Endothelial cell of umbilical vein (primary cell): ENCODE data around the gene EFEMP1. TPM values are rescaled to one million over a fixed set of nuclear protein-coding genes. Genes with fewer than 3 reads are reported as not detected.

Experiments used
- BruUV-seq: library from RNA; stranded (reverse); fragments of 400-500 nt; replicated peaks from 2 replicates; lab custom pipeline; 2021; lab: Mats Ljungman, UMichigan
- CTCF ChIA-PET: fragments of 300-600, 350-600 bp; sonication (Branson Sonifier 250); formaldehyde crosslinking; loops from one replicate; lab custom pipeline; 2021; ENCODE audit warnings: antibody characterized with exemption, inconsistent platforms; lab: Charles Lee
- POLR2A ChIA-PET: fragments of 300-600, 350-600 bp; sonication (Branson Sonifier 250); formaldehyde crosslinking; loops from one replicate; lab custom pipeline; 2021; ENCODE audit warnings: antibody characterized with exemption, inconsistent platforms; lab: Charles Lee
- DNase-seq: peaks from one replicate; pipeline ENCODE4 v3.0.0-alpha.2; 2011; ENCODE audit warnings: low read depth, low spot score
- FAIRE-seq: peaks from 2 replicates; lab custom pipeline; 2011; peaks lifted over from hg19 to GRCh38; lab: Jason Lieb, UNC
- H2AFZ ChIP-seq: 2 replicates; pipeline ENCODE4 v1.6.0; 2012; ENCODE audit warnings: low read depth, low read length, control low read depth, inconsistent platforms
- H3K27ac ChIP-seq: 2 replicates; pipeline ENCODE4 v1.5.1; 2011; ENCODE audit warnings: low read depth, mild to moderate bottlenecking, control low read depth, low read length, moderate library complexity; ENCODE audit not compliant: insufficient read depth
- H3K27me3 ChIP-seq, 2 experiments: 2 replicates each; pipeline versions ENCODE4 v1.6.0 to v1.6.1; 2011; ENCODE audit warnings: low read length in 2 of 2, mixed read lengths in 1 of 2; ENCODE audit not compliant: control insufficient read depth in 2 of 2, insufficient read depth in 2 of 2
- H3K36me3 ChIP-seq, 2 experiments: 2 replicates in 1 of 2; 3 replicates in 1 of 2; pipeline ENCODE4 v1.5.1; 2011; ENCODE audit warnings: low read length in 2 of 2, mild to moderate bottlenecking in 1 of 2, moderate library complexity in 1 of 2; ENCODE audit not compliant: control insufficient read depth in 2 of 2, insufficient read depth in 2 of 2; ENCODE audit errors: extremely low read depth in 1 of 2
- H3K4me1 ChIP-seq: 3 replicates; pipeline ENCODE4 v1.5.1; 2011; ENCODE audit warnings: mild to moderate bottlenecking, low read length; ENCODE audit not compliant: control insufficient read depth, insufficient read depth; ENCODE audit errors: extremely low read depth
- H3K4me2 ChIP-seq: 2 replicates; pipeline ENCODE4 v1.6.1; 2011; ENCODE audit warnings: low read length, control low read depth, mixed read lengths; ENCODE audit not compliant: insufficient read depth
- H3K4me3 ChIP-seq, 3 experiments: fragments of 200-600 bp in 1 of 3; sonication (generic), shearing (Covaris generic) in 1 of 3; replicated peaks in 1 of 3; 2 replicates each; pipeline ENCODE4 v1.5.1; 2011 to 2016; ENCODE audit warnings: control low read depth in 3 of 3, low read length in 3 of 3, mild to moderate bottlenecking in 2 of 3, inconsistent platforms in 1 of 3, low read depth in 1 of 3, moderate library complexity in 1 of 3; ENCODE audit not compliant: insufficient read depth in 1 of 3
- H3K79me2 ChIP-seq: 2 replicates; pipeline ENCODE4 v1.6.0; 2012; ENCODE audit warnings: low read length, inconsistent platforms; ENCODE audit not compliant: control insufficient read depth, insufficient read depth
- H3K9ac ChIP-seq: replicated peaks from 2 replicates; pipeline ENCODE3; 2011; ENCODE audit warnings: low read length, control low read depth; ENCODE audit not compliant: insufficient read depth; ENCODE audit errors: extremely low read depth
- H3K9me1 ChIP-seq: replicated peaks from 3 replicates; pipeline ENCODE4 v1.6.0; 2011; ENCODE audit warnings: mild to moderate bottlenecking, low read length; ENCODE audit not compliant: control insufficient read depth, insufficient read depth; ENCODE audit errors: extremely low read depth
- H3K9me3 ChIP-seq: replicated peaks from 2 replicates; pipeline ENCODE4 v1.5.1; 2012; ENCODE audit warnings: low read length, inconsistent platforms; ENCODE audit not compliant: control insufficient read depth, insufficient read depth
- H4K20me1 ChIP-seq: replicated peaks from 2 replicates; pipeline ENCODE3; 2011; ENCODE audit warnings: mild to moderate bottlenecking, low read length; ENCODE audit not compliant: control insufficient read depth, insufficient read depth; ENCODE audit errors: extremely low read depth
- FOS ChIP-seq: IDR thresholded peaks from 2 replicates; pipeline ENCODE4 v1.6.1; 2011; ENCODE audit warnings: mild to moderate bottlenecking, low read length, moderate library complexity, borderline replicate concordance; ENCODE audit not compliant: insufficient read depth
- MAX ChIP-seq: IDR thresholded peaks from 2 replicates; pipeline ENCODE4 v1.6.1; 2011; ENCODE audit not compliant: insufficient read depth, insufficient read length
- MYC ChIP-seq: IDR thresholded peaks from one replicate; pipeline ENCODE4 v1.6.1; 2011; ENCODE audit warnings: mild to moderate bottlenecking, low read depth, low read length
- dilution Hi-C: fragments of 300-500 bp; cut with MboI; formaldehyde crosslinking; loops from one replicate; pipeline ENCODE4 v1.15.0; 2019; ENCODE audit warnings: low sequenced_read_pairs; ENCODE audit not compliant: extremely low pct_ligation_motif_present
- intact Hi-C: fragments of 100-400 bp; cut with micrococcal nuclease; formaldehyde crosslinking; loops from one replicate; pipeline ENCODE4 v1.10.0; 2022
- polyA plus RNA-seq, 4 experiments: library from polyadenylated mRNA; depleted of rRNA in 3 of 4; stranded (reverse) in 3 of 4; unstranded in 1 of 4; fragments of >200 nt; gene quantifications; 2 replicates each; pipeline versions ENCODE4 v1.2.1 to v1.2.3, GENCODE V29; 2011 to 2012; ENCODE audit warnings: missing spikeins in 1 of 4
- total RNA-seq: library from RNA; stranded (reverse); gene quantifications from 2 replicates; pipeline ENCODE4 v1.2.3, GENCODE V29; 2021

EFEMP1 gene
- total and polyA plus RNA-seq, 2 donors (not counting 3 experiments of a cell fraction or from before 2014, with no cell fraction given) = 2,981 to 11,813 TPM

- TF ChIP-seq MAX (no peak), FOS (peak; percentile 13)
- Histone ChIP-seq H3K79me2 (no peaks in the 10 kb centered on the region), H3K36me3 (no peaks in the 10 kb centered on the region), H2AFZ (no peak overlapping the region), H3K4me2 (no peak overlapping the region), H3K9me1 (no peaks in the 10 kb centered on the region), H3K4me1 (peaks cover 11% of the 10 kb centered on the region), H3K27me3 (no peaks in the 10 kb centered on the region), H3K9me3 (no peaks in the 10 kb centered on the region), H4K20me1 (no peaks in the 10 kb centered on the region), H3K27ac (no peak overlapping the region), H3K9ac (no peak overlapping the region), H3K4me3 (no peak overlapping the region)
- DNase-seq (peak; percentile 69), FAIRE-seq (no peak)
- ChIA-PET CTCF (interaction anchor here (1.2 to 2.2 kb wide), 3 partner anchors 76 to 273 kb away, joined by 3 to 14 read pairs (median 6); no protein-coding TSS in a partner anchor), POLR2A (no interaction called here)
- BruUV-seq = no TSS peak
- dilution Hi-C loops (no loop called here), intact Hi-C loops (no loop called here)
These were observed 66.6 kb downstream of the EFEMP1 start for GRCh38 chr2:55856936-55857335.

- Histone ChIP-seq H3K4me1 (no peaks in the 10 kb centered on the region), H3K9ac (no peak overlapping the region), H3K9me3 (no peaks in the 10 kb centered on the region), H3K36me3 (no peaks in the 10 kb centered on the region), H2AFZ (no peak overlapping the region), H3K9me1 (no peaks in the 10 kb centered on the region), H4K20me1 (no peaks in the 10 kb centered on the region), H3K4me2 (no peak overlapping the region), H3K4me3 (no peak overlapping the region), H3K27ac (no peak overlapping the region), H3K79me2 (no peaks in the 10 kb centered on the region), H3K27me3 (no peaks in the 10 kb centered on the region)
- intact Hi-C loops (no loop called here), dilution Hi-C loops (no loop called here)
- FAIRE-seq (no peak), DNase-seq (no peak)
- no peak for TF ChIP-seq MYC
- CTCF ChIA-PET = no interaction called here
- POLR2A ChIA-PET = no interaction called here
- BruUV-seq = no TSS peak
These were observed 75.5 kb downstream of the EFEMP1 start for GRCh38 chr2:55848096-55848495.
